Measurements from ENCODE around the gene OR6K6. TPM values are rescaled to one million over a fixed set of nuclear protein-coding genes. Genes with fewer than 3 reads are reported as not detected.
A peak's percentile ranks its signal among the peaks of the same experiment; 100 is the strongest.

The OR6K6 gene
- polyA plus RNA-seq, 1 donor from 2014 or later = not detected

DNA sequence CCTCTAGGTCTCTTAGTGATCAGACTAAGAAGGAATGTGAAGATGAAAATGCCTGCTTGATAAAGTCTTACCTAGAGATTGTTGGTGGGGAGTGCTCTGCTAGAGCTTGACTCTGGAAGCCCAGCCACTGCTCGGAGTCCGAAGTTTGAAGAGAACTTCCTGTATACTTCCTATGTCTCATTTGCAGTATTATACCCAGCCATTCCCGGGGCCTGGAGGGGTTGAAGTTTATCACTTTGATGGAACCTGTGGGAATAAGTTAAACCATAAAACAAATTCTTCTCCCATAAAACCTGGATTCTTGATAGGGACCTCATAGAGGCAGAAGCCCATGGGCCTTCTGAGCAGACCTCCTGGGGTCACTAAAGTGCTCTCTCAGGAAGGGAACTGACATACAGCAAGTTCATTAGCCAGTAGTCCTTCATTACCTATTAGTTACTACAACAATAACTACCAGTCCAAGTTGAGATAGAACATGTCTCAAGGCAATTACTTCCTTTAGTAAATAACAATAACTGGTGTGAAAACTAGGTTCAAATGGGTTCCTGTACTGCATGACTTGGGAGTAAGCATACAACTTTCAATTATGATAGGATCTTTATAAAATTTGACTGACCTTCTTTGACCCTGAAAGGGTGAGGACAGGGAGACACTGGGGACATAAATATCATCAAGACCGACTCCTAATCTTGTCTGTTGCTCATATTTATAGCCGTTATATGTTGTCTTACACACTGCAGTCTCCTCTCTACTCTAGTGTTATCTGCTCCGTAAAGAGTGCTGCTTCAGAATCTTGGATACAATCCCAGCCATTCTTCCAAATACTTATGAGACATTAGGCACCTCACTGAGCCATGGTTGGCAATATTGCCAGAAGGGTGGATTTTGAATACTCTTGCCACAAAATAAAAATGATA, 17.7 kb downstream of the OR6K6 start, which contains the start of gene OR6N1:
OR6N1 (minus strand) TSS at position 246 of the 917 bp plus-strand sequence. CDS start 5,513 bp downstream, outside the sequence.
- no peak within 1 kb of the TSS for H3K27ac Mint-ChIP-seq
- peaks cover 0 to 2% (median 0%) of the 10 kb centered on the region in 3 donors for H3K4me1 Mint-ChIP-seq
- no peaks in the 10 kb centered on the region for H3K27me3 Mint-ChIP-seq
- H3K4me3 Mint-ChIP-seq = no peak within 1 kb of the TSS
- H3K36me3 Mint-ChIP-seq = no peaks in the 10 kb centered on the region
- H3K9me3 Mint-ChIP-seq = no peaks in the 10 kb centered on the region

DNA sequence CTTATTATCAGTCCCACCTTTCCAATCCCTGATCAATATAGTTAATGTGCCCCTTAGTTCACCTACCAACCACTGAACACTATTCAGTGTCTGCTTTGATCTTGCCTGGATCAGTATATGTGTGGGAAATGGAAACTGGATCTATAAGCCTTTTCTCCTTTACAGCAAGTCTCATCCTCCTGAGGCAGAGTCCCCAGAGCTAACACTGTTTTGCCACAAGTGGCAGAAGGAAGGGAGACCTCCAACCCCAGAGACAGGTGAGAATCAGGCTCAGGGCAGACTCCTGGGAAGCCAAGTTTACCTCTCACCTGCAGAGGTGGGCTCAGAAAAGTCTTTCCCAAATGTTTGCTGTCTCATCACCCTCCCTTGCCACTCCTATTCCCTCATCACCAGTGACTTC, 26.6 kb downstream of the OR6K6 start, which contains the start of gene OR6N2:
OR6N2 (minus strand) TSS at position 101 of the 400 bp plus-strand sequence. CDS start 3,569 bp downstream, outside the sequence.
- Mint-ChIP-seq H3K27me3 (peaks cover 7% of the 10 kb centered on the region), H3K36me3 (no peaks in the 10 kb centered on the region), H3K4me1 (no peaks in the 10 kb centered on the region), H3K4me3 (no peak within 1 kb of the TSS), H3K27ac (peak within 1 kb of the TSS in 1 of 3 donors; percentile 6), H3K9me3 (no peaks in the 10 kb centered on the region)

DNA sequence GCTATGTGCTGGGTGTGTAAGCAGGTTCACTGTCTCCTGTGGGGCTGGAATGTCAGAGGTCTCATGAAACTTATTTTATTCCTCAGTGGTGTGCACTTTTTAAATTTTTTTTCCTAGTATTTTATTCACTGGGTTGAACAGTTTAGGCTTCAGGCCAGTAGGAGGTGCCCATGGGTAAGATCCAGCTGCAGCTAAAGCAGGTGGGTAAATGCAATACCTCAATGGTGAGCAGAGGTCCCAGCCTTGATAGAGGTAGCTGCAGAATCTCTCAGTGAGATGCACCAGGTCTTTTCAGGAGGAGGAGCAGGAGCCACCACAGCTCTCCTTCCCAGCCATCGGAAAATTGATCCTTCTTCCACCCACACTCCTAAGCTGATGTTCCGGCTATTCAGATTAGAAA, 39.1 kb downstream of the OR6K6 start:
- Mint-ChIP-seq H3K36me3 (no peaks in the 10 kb centered on the region), H3K27me3 (no peaks in the 10 kb centered on the region), H3K9me3 (peaks cover 0 to 2% (median 0%) of the 10 kb centered on the region in 3 donors), H3K27ac (no peak overlapping the region), H3K4me1 (peaks cover 0 to 5% (median 2%) of the 10 kb centered on the region in 3 donors), H3K4me3 (no peak overlapping the region)

DNA sequence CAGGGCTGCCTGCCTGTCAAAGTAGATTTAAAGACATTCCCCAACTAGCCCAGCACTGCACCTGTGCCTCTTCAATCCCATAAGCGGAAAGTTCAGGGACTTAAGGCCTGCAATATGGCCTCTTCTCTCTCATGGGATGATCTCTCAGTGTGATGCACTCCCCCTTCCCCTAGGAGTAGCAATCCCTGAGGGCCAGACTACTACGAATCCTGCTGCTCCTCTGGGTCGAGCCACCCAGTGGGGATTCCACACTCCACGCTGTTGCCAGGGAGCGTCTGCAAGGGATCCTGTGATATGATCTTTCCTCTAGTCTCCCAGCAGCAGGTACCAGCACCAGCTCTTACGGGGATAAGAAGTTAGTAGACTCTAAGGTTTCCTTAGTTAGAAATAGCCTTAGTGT, 39.7 kb downstream of the OR6K6 start:
- Mint-ChIP-seq H3K4me1 (peaks cover 0 to 5% (median 2%) of the 10 kb centered on the region in 3 donors), H3K27me3 (no peaks in the 10 kb centered on the region), H3K36me3 (no peaks in the 10 kb centered on the region), H3K4me3 (no peak overlapping the region), H3K27ac (no peak overlapping the region), H3K9me3 (peaks cover 0 to 2% (median 0%) of the 10 kb centered on the region in 3 donors)

DNA sequence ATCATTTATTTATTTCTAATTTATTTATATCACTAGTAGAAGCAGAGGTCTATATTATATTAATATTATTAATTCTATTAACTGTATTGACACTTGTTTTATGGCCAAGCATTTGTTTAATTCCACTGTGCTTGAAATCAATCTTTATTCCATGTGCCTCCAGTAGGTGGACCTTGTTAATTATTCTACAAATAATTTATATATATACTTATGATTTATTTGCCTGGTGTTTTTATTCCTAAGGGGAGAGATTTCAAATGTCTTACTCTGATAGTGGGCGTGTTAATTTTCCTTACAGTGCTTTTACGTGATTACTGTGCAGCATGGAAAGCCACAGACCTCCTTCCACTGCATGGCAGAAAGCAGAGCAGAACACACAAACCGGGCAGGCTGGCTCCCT, 44.0 kb downstream of the OR6K6 start:
- no peaks in the 10 kb centered on the region for H3K36me3 Mint-ChIP-seq
- H3K9me3 Mint-ChIP-seq = no peaks in the 10 kb centered on the region
- peaks cover under 1 to 6% (median 4%) of the 10 kb centered on the region in 3 donors for H3K4me1 Mint-ChIP-seq
- no peak overlapping the region for H3K4me3 Mint-ChIP-seq
- H3K27ac Mint-ChIP-seq = no peak overlapping the region
- H3K27me3 Mint-ChIP-seq = no peaks in the 10 kb centered on the region

DNA sequence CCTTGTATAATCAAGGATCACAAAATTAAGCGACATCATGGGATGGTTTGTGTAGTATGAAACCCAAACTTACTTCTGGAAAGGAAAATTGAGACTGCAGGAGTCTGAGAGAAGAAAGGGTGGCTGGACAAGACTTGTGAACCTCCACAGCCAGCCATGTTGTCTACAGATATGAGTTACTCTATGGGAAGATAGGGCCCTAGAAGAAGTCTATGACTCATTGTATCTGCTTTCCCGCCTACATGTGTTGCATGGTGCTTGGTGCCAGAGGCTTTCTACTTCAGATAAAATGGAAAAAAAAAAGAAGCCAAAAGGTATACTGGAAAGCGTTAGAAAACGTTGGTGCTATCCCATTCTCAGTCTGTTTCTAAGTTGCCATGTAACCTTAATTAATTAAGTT, 45.2 kb downstream of the OR6K6 start:
- Mint-ChIP-seq H3K36me3 (no peaks in the 10 kb centered on the region), H3K4me1 (peaks cover 0 to 6% (median 0%) of the 10 kb centered on the region in 3 donors), H3K27ac (no peak overlapping the region), H3K27me3 (no peaks in the 10 kb centered on the region), H3K9me3 (no peaks in the 10 kb centered on the region), H3K4me3 (no peak overlapping the region)

DNA sequence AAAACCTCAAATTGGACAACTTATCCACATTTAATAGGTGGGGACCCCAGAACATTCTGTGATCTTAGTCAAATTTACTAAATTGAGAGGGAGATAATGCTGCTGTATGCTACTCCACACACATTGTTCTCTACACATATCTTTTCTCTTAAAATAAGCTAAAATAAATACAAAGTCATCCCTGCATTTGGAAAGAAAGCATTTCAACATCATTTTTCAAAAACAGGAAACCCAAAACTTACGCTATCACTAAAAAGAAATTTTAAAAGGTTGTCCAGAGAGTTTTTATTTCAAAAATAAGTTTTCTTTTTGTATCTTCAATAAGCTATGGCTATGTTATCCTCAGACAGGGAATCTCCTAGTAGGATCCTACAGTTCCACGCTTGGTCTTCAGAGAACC, 46.0 kb downstream of the OR6K6 start:
- no peaks in the 10 kb centered on the region for H3K9me3 Mint-ChIP-seq
- H3K36me3 Mint-ChIP-seq = no peaks in the 10 kb centered on the region
- no peak overlapping the region for H3K27ac Mint-ChIP-seq
- peaks cover 0 to 6% (median 0%) of the 10 kb centered on the region in 3 donors for H3K4me1 Mint-ChIP-seq
- H3K27me3 Mint-ChIP-seq = no peaks in the 10 kb centered on the region
- H3K4me3 Mint-ChIP-seq = no peak overlapping the region

DNA sequence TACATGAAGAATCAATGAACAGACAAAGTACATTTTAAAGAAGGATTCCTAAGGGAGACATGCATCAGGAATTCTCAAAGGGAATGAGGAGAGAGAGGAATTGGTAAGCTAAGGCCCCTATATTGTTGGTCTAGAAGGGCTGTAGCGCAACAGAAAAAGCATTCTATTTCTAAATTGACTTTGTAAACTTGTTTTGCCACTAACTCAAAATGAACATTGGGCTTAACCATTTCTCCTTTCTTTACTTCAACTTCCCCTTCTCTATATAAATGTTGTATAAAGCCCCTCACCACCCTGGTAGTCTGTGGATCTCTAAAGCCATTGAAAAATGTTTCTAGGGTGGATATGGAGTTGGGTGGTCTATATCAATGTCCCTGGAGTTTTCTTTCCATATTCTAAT, 46.9 kb downstream of the OR6K6 start:
- Mint-ChIP-seq H3K27me3 (no peaks in the 10 kb centered on the region), H3K4me3 (no peak overlapping the region), H3K9me3 (no peaks in the 10 kb centered on the region), H3K4me1 (peaks cover 0 to 6% (median 0%) of the 10 kb centered on the region in 3 donors), H3K36me3 (no peaks in the 10 kb centered on the region), H3K27ac (peak overlapping the region in 1 of 3 donors; percentile 76)

DNA sequence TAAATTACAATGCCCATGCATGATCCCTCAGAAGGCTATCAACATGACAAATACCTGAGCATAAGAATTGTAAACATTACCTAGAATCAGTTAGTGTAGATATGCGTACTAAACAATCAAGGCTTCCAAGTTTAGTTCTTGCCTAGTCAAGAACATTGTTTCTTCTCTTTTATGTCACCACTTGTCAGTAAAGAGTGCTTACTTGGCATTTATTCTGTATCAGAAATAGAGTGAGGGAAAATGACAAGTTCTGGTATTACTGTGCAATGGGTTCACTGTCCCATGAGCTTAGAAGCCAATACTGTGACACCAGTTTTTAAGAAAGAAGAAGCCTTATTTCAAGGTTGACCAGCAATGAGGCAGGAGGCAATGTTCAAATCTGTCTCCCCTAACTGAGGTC, 49.2 kb downstream of the OR6K6 start:
- peaks cover 5% of the 10 kb centered on the region for H3K27me3 Mint-ChIP-seq

More for the DNA sequence above, 49.2 kb downstream of the OR6K6 start:
- H3K27ac Mint-ChIP-seq = no peak overlapping the region
- no peak overlapping the region for H3K4me3 Mint-ChIP-seq
- peaks cover 0 to 6% (median 0%) of the 10 kb centered on the region in 3 donors for H3K4me1 Mint-ChIP-seq
- no peaks in the 10 kb centered on the region for H3K36me3 Mint-ChIP-seq
- H3K9me3 Mint-ChIP-seq = no peaks in the 10 kb centered on the region

Other genes with a start within 250 kb of the OR6K6 start
- gene OR6Y1, start 200.3 kb upstream of the OR6K6 start, polyA plus RNA-seq = not detected
- gene OR6P1, start 184.1 kb upstream of the OR6K6 start, polyA plus RNA-seq = not detected
- gene OR10X1, start 174.8 kb upstream of the OR6K6 start, polyA plus RNA-seq = not detected
- not detected for gene OR10Z1, start 149.5 kb upstream of the OR6K6 start, polyA plus RNA-seq
- gene SPTA1, start 68.0 kb upstream of the OR6K6 start, polyA plus RNA-seq = not detected
- gene OR6K2, start 54.1 kb upstream of the OR6K6 start, polyA plus RNA-seq = not detected
- gene OR6K3, start 34.0 kb upstream of the OR6K6 start, polyA plus RNA-seq = not detected
- not detected for gene OR6N1, start 17.5 kb downstream of the OR6K6 start, polyA plus RNA-seq
- not detected for gene OR6N2, start 26.5 kb downstream of the OR6K6 start, polyA plus RNA-seq
- 25.4 TPM for gene MNDA, start 76.6 kb downstream of the OR6K6 start, polyA plus RNA-seq
- 37.8 TPM for gene PYHIN1, start 176.8 kb downstream of the OR6K6 start, polyA plus RNA-seq